Lower leg skin (tissue), 3 donors: ENCODE data around the gene NEO1.

Experiments used
- CTCF ChIP-seq, 3 donors: fragments of 450-650 bp; IDR thresholded peaks; one replicate each; pipeline ENCODE4 v1.5.1; 2016; ENCODE audit warnings: antibody characterized with exemption in 3 of 3, mild to moderate bottlenecking in 3 of 3, moderate library complexity in 2 of 3
- POLR2A ChIP-seq, 2 donors: fragments of 450-650 bp; IDR thresholded peaks; one replicate each; pipeline ENCODE4 v1.6.1; 2016 to 2017; ENCODE audit warnings: antibody characterized with exemption in 2 of 2, mild to moderate bottlenecking in 1 of 2, moderate library complexity in 1 of 2

DNA sequence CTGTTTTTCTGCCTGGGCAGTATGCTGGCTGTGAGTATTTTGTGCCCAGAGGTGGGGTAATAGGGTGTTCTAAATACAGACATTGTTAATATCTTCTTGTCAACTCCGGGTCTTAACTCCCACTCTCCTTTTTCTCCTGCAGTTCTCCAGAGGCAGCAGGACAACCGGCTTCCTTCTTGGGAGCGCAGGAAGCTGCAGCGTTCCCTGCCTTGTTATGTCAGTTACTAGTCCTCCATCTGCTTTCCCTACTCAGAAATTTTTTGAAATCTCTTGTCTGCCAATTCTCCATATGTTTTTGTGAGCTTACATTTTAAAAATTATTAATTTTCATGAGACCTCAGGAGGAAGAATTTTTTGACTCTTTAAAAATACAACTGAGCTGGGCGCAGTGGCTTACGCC lies 67.2 kb downstream of the NEO1 start:
- TF ChIP-seq CTCF (IDR thresholded peaks at IDR 0.05) (no peak), POLR2A (IDR thresholded peaks at IDR 0.05) (no peak)
